Skeletal muscle satellite cell (primary cell): Measurements from ENCODE around the gene CDC14A.
"Not testable (repeated sequence)": the region's sequence is repeated elsewhere in the genome, so short reads cannot be mapped to it uniquely, and the experiment has no call there.

Source experiments
- H3K27me3 ChIP-seq: 2 replicates; pipeline ENCODE4 v1.7.0; 2013; ENCODE audit warnings: low read length; ENCODE audit not compliant: control insufficient read depth, insufficient read depth
- H3K36me3 ChIP-seq: 2 replicates; pipeline ENCODE4 v1.7.0; 2013; ENCODE audit warnings: mild to moderate bottlenecking, control low read depth, low read length; ENCODE audit not compliant: insufficient read depth
- H3K4me1 ChIP-seq: 2 replicates; pipeline ENCODE4 v1.7.0; 2013; ENCODE audit warnings: low read length; ENCODE audit not compliant: control insufficient read depth, insufficient read depth
- H3K4me2 ChIP-seq: 2 replicates; pipeline ENCODE4 v1.7.0; 2013; ENCODE audit warnings: mild to moderate bottlenecking, low read length
- H3K4me3 ChIP-seq: 2 replicates; pipeline ENCODE4 v1.7.0; 2013; ENCODE audit warnings: low read length
- H3K9ac ChIP-seq: 2 replicates; pipeline ENCODE4 v1.7.0; 2013; ENCODE audit warnings: mild to moderate bottlenecking, low read depth, low read length, moderate library complexity
- H3K9me3 ChIP-seq: replicated peaks from 2 replicates; pipeline ENCODE4 v1.7.0; 2013; ENCODE audit warnings: mild to moderate bottlenecking, control low read depth, low read length

Gene CDC14A

GRCh38 chr1:100391675-100392074 is 39.4 kb downstream of the CDC14A start:
- no peaks in the 10 kb centered on the region for H3K4me1 ChIP-seq
- H3K9ac ChIP-seq = no peak overlapping the region
- peaks cover 5% of the 10 kb centered on the region for H3K36me3 ChIP-seq
- H3K9me3 ChIP-seq = no peaks in the 10 kb centered on the region
- no peak overlapping the region for H3K4me2 ChIP-seq
- no peaks in the 10 kb centered on the region for H3K27me3 ChIP-seq
- no peak overlapping the region for H3K4me3 ChIP-seq

- Histone ChIP-seq H3K4me1 (no peaks in the 10 kb centered on the region), H3K9ac (no peak overlapping the region), H3K36me3 (peaks cover 5% of the 10 kb centered on the region), H3K27me3 (no peaks in the 10 kb centered on the region), H3K4me3 (no peak overlapping the region), H3K9me3 (no peaks in the 10 kb centered on the region), H3K4me2 (no peak overlapping the region)
These were observed 40.5 kb downstream of the CDC14A start for GRCh38 chr1:100392756-100393155.

- Histone ChIP-seq H3K4me3 (no peak overlapping the region), H3K4me2 (no peak overlapping the region), H3K4me1 (no peaks in the 10 kb centered on the region), H3K9me3 (no peaks in the 10 kb centered on the region), H3K27me3 (no peaks in the 10 kb centered on the region), H3K9ac (no peak overlapping the region), H3K36me3 (peaks cover 5% of the 10 kb centered on the region)
These were observed 42.0 kb downstream of the CDC14A start for GRCh38 chr1:100394285-100394684.

- Histone ChIP-seq H3K9ac (no peak overlapping the region), H3K36me3 (peaks cover 5% of the 10 kb centered on the region), H3K27me3 (no peaks in the 10 kb centered on the region), H3K4me1 (no peaks in the 10 kb centered on the region), H3K4me3 (no peak overlapping the region), H3K9me3 (no peaks in the 10 kb centered on the region), H3K4me2 (no peak overlapping the region)
These were observed 43.6 kb downstream of the CDC14A start for GRCh38 chr1:100395913-100396312.

GRCh38 chr1:100396651-100397050 is 44.3 kb downstream of the CDC14A start:
- Histone ChIP-seq H3K36me3 (no peaks in the 10 kb centered on the region), H3K4me2 (no peak overlapping the region), H3K4me1 (no peaks in the 10 kb centered on the region), H3K9me3 (no peaks in the 10 kb centered on the region), H3K27me3 (no peaks in the 10 kb centered on the region), H3K9ac (no peak overlapping the region), H3K4me3 (no peak overlapping the region)

GRCh38 chr1:100397681-100398080 is 45.4 kb downstream of the CDC14A start:
- Histone ChIP-seq H3K9me3 (no peaks in the 10 kb centered on the region), H3K27me3 (no peaks in the 10 kb centered on the region), H3K36me3 (no peaks in the 10 kb centered on the region), H3K4me1 (no peaks in the 10 kb centered on the region), H3K4me2 (no peak overlapping the region), H3K9ac (no peak overlapping the region), H3K4me3 (no peak overlapping the region)

- Histone ChIP-seq H3K9me3 (no peaks in the 10 kb centered on the region), H3K9ac (no peak overlapping the region), H3K4me1 (no peaks in the 10 kb centered on the region), H3K4me2 (no peak overlapping the region), H3K4me3 (no peak overlapping the region), H3K27me3 (no peaks in the 10 kb centered on the region), H3K36me3 (no peaks in the 10 kb centered on the region)
These were observed 46.3 kb downstream of the CDC14A start for GRCh38 chr1:100398648-100399047.

GRCh38 chr1:100400404-100400803 is 48.1 kb downstream of the CDC14A start:
- no peaks in the 10 kb centered on the region for H3K9me3 ChIP-seq
- H3K4me3 ChIP-seq = no peak overlapping the region
- peaks cover 3% of the 10 kb centered on the region for H3K4me1 ChIP-seq
- no peaks in the 10 kb centered on the region for H3K36me3 ChIP-seq
- no peaks in the 10 kb centered on the region for H3K27me3 ChIP-seq
- no peak overlapping the region for H3K4me2 ChIP-seq
- no peak overlapping the region for H3K9ac ChIP-seq

- H3K4me3 ChIP-seq = no peak overlapping the region
- no peaks in the 10 kb centered on the region for H3K9me3 ChIP-seq
- peaks cover 3% of the 10 kb centered on the region for H3K4me1 ChIP-seq
- H3K4me2 ChIP-seq = no peak overlapping the region
- H3K36me3 ChIP-seq = no peaks in the 10 kb centered on the region
- H3K27me3 ChIP-seq = no peaks in the 10 kb centered on the region
- no peak overlapping the region for H3K9ac ChIP-seq
These were observed 52.5 kb downstream of the CDC14A start for GRCh38 chr1:100404821-100405220.

GRCh38 chr1:100405902-100406301 is 53.6 kb downstream of the CDC14A start:
- H3K27me3 ChIP-seq, H3K9ac ChIP-seq, H3K9me3 ChIP-seq, H3K4me1 ChIP-seq, H3K4me3 ChIP-seq, H3K36me3 ChIP-seq, H3K4me2 ChIP-seq: not testable (repeated sequence)

GRCh38 chr1:100407390-100407789 is 55.1 kb downstream of the CDC14A start:
- not testable (repeated sequence) for H3K9me3 ChIP-seq, H3K36me3 ChIP-seq, H3K27me3 ChIP-seq, H3K9ac ChIP-seq, H3K4me3 ChIP-seq, H3K4me2 ChIP-seq, H3K4me1 ChIP-seq

GRCh38 chr1:100411019-100411418 is 58.7 kb downstream of the CDC14A start:
- H3K4me3 ChIP-seq = no peak overlapping the region
- no peaks in the 10 kb centered on the region for H3K4me1 ChIP-seq
- H3K36me3 ChIP-seq = no peaks in the 10 kb centered on the region
- H3K4me2 ChIP-seq = no peak overlapping the region
- H3K9me3 ChIP-seq = no peaks in the 10 kb centered on the region
- H3K9ac ChIP-seq = no peak overlapping the region
- no peaks in the 10 kb centered on the region for H3K27me3 ChIP-seq
